IPS-18a (cell line): Measurements from ENCODE around the gene RHOBTB1.

Source experiments
- H3K27ac ChIP-seq: one replicate; pipeline ENCODE4 v1.5.1; 2013; ENCODE audit warnings: low read length
- H3K27me3 ChIP-seq: one replicate; pipeline ENCODE4 v1.6.1; 2013; ENCODE audit warnings: mild to moderate bottlenecking, low read length; ENCODE audit not compliant: control insufficient read depth, insufficient read depth
- H3K36me3 ChIP-seq: one replicate; pipeline ENCODE4 v1.6.1; 2013; ENCODE audit warnings: low read depth, low read length; ENCODE audit not compliant: control insufficient read depth
- H3K4me1 ChIP-seq: one replicate; pipeline ENCODE4 v1.6.1; 2013; ENCODE audit warnings: low read depth, low read length; ENCODE audit not compliant: control insufficient read depth
- H3K4me3 ChIP-seq: one replicate; pipeline ENCODE4 v1.5.1; 2013; ENCODE audit warnings: low read length
- H3K9ac ChIP-seq: one replicate; pipeline ENCODE4 v1.6.1; 2013; ENCODE audit warnings: mild to moderate bottlenecking, low read length, moderate library complexity
- H3K9me3 ChIP-seq: one replicate; pipeline ENCODE4 v1.6.1; 2013; ENCODE audit warnings: low read depth, low read length; ENCODE audit not compliant: control insufficient read depth

The RHOBTB1 gene

GRCh38 chr10:60872451-60872850, 71.5 kb downstream of the RHOBTB1 start:
- Histone ChIP-seq H3K4me3 (no peak overlapping the region), H3K27ac (no peak overlapping the region), H3K9ac (no peak overlapping the region), H3K36me3 (no peaks in the 10 kb centered on the region), H3K4me1 (peaks cover 22% of the 10 kb centered on the region), H3K9me3 (no peaks in the 10 kb centered on the region), H3K27me3 (no peaks in the 10 kb centered on the region)

- H3K4me3 ChIP-seq = no peak overlapping the region
- no peaks in the 10 kb centered on the region for H3K9me3 ChIP-seq
- H3K9ac ChIP-seq = no peak overlapping the region
- H3K36me3 ChIP-seq = no peaks in the 10 kb centered on the region
- H3K27me3 ChIP-seq = no peaks in the 10 kb centered on the region
- no peak overlapping the region for H3K27ac ChIP-seq
- peaks cover 22% of the 10 kb centered on the region for H3K4me1 ChIP-seq
These were observed 72.8 kb downstream of the RHOBTB1 start for GRCh38 chr10:60871215-60871614.

GRCh38 chr10:60870803-60871202, 73.2 kb downstream of the RHOBTB1 start:
- H3K9ac ChIP-seq = no peak overlapping the region

GRCh38 chr10:60870416-60870728, 73.6 kb downstream of the RHOBTB1 start:
- H3K9me3 ChIP-seq = no peaks in the 10 kb centered on the region
- no peaks in the 10 kb centered on the region for H3K36me3 ChIP-seq
- H3K27ac ChIP-seq = no peak overlapping the region
- H3K4me1 ChIP-seq = peaks cover 22% of the 10 kb centered on the region
- H3K4me3 ChIP-seq = no peak overlapping the region
- no peak overlapping the region for H3K9ac ChIP-seq
- H3K27me3 ChIP-seq = no peaks in the 10 kb centered on the region

More at GRCh38 chr10:60870803-60871202, 73.2 kb downstream of the RHOBTB1 start:
- no peak overlapping the region for H3K4me3 ChIP-seq
- H3K27me3 ChIP-seq = no peaks in the 10 kb centered on the region
- peaks cover 22% of the 10 kb centered on the region for H3K4me1 ChIP-seq
- no peak overlapping the region for H3K27ac ChIP-seq
- no peaks in the 10 kb centered on the region for H3K36me3 ChIP-seq
- no peaks in the 10 kb centered on the region for H3K9me3 ChIP-seq

DNA sequence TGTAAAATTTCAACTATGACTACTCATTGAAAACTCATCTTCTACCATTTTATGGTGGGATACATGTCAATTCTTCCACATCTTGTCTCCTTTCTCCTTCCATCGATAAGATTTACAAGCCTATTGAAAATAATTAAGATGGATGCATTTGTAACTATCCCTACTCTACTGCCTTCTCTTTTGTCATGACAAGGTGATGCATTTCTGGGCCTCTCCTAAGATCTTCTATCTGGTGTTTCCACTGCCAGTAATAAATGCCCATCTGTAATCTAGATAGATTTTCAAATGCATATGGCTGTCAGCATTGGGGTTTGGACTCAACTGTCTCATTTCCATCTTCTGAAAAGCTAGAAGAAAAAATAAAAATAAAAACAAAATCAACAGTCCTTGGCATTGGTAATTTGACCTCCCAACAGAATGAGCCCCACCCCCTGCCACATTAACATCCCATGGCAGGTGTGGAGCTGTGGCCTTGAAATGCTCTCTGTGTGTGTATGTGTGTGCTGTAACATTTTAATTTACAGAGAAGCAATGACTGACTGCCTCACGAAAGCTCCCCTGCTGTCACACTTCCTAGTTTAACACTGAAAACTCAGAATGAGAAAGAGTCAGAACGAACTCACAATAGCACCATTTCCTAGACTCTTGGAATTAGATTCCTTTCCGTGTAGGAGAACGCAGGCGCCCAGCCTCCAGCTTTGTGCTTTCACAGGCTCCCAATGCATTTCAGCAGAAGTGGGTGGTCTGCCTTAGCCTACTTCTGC, 74.2 kb downstream of the RHOBTB1 start:
- no peaks in the 10 kb centered on the region for H3K9me3 ChIP-seq
- H3K27ac ChIP-seq = no peak overlapping the region
- no peaks in the 10 kb centered on the region for H3K36me3 ChIP-seq
- no peak overlapping the region for H3K4me3 ChIP-seq
- H3K9ac ChIP-seq = no peak overlapping the region
- no peaks in the 10 kb centered on the region for H3K27me3 ChIP-seq
- H3K4me1 ChIP-seq = peaks cover 21% of the 10 kb centered on the region

DNA sequence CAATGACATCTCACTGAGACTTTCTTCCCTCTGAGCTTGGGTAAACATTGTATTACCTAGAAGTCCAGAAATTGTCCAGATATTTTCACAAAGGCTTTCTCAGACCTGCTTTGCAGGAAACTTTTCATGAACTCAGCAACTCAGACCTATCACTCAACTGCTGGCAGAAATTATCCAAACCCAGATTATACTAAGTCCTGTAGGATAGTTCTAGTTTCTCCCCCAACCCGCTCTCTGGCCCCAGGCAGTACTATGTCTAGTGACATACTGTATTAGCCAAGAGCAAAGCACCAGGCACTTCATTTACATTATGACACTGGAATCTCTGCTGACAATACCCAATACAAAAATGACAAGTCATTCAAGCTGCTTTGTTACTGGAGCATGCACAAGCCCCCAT, 75.0 kb downstream of the RHOBTB1 start:
- Histone ChIP-seq H3K27ac (no peak overlapping the region), H3K9ac (no peak overlapping the region), H3K4me3 (no peak overlapping the region), H3K9me3 (no peaks in the 10 kb centered on the region), H3K36me3 (no peaks in the 10 kb centered on the region), H3K27me3 (no peaks in the 10 kb centered on the region), H3K4me1 (peaks cover 17% of the 10 kb centered on the region)

GRCh38 chr10:60865198-60865783, 78.7 kb downstream of the RHOBTB1 start:
- Histone ChIP-seq H3K4me1 (peaks cover 6% of the 10 kb centered on the region), H3K9me3 (no peaks in the 10 kb centered on the region), H3K27me3 (no peaks in the 10 kb centered on the region), H3K36me3 (no peaks in the 10 kb centered on the region), H3K4me3 (no peak overlapping the region), H3K27ac (no peak overlapping the region), H3K9ac (no peak overlapping the region)

DNA sequence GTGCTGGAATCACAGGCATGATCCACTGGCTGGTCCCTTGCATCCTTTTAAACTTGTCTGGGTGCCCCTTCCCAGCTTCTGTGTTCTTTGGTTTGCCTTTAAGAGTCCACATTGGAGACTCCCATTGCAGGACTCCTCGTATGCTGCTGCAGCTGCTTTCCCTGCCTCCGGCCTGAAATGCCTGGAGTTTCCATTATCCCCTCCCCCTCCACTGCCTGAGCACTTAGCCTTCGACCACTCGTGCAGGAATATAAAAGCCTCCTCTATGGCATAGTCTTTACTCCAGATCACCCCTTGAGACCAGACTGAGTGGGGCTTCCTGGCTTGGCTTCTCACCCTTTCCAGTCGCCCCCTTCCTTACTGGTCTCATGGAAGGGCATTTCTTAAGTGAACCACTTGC, 80.2 kb downstream of the RHOBTB1 start:
- Histone ChIP-seq H3K9ac (no peak overlapping the region), H3K36me3 (no peaks in the 10 kb centered on the region), H3K9me3 (no peaks in the 10 kb centered on the region), H3K4me3 (no peak overlapping the region), H3K27ac (no peak overlapping the region), H3K27me3 (no peaks in the 10 kb centered on the region), H3K4me1 (no peaks in the 10 kb centered on the region)

DNA sequence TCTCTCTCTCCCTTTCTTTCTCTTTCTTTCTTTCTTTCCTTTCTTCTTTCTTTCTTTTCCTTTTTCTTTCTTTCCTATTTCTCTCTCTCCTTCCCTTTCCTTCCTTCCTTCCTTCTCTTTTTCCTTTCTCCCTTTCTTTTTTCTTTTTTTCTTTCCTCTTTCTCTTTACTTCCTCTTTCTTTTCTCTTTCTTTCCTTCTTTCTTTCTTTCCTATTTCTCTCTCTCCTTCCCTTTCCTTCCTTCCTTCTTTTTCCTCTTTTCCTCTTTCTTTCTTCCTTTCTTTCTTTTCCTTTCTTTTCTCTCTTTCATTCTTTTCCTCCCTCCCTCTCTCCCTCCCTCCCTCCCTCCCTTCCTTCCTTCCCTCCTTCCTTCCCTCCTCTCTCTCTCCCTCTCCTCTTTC, 81.5 kb downstream of the RHOBTB1 start:
- H3K27me3 ChIP-seq = no peaks in the 10 kb centered on the region
- H3K36me3 ChIP-seq = no peaks in the 10 kb centered on the region
- no peaks in the 10 kb centered on the region for H3K9me3 ChIP-seq
- no peak overlapping the region for H3K27ac ChIP-seq
- H3K4me1 ChIP-seq = no peaks in the 10 kb centered on the region
- no peak overlapping the region for H3K9ac ChIP-seq
- no peak overlapping the region for H3K4me3 ChIP-seq

DNA sequence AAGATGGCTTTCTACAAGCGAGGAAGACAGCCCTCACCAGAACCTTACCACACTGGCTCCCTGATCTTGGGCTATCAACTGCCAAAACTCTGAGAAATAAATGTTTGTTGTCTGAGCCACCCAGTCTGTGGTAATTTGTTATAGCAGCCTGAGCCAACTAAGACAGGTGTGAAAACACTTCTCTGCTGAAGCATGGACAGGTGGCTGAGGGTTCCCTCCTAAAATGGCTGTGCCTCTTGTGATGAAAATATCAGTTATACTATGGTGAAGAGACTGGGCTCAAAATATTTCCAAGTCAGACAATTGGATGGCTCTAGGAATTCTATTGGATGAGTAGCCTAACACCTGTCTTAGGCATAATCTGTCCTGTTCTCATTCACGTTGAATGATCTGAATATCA, 87.6 kb downstream of the RHOBTB1 start:
- Histone ChIP-seq H3K9me3 (no peaks in the 10 kb centered on the region), H3K4me1 (no peaks in the 10 kb centered on the region), H3K27ac (no peak overlapping the region), H3K36me3 (no peaks in the 10 kb centered on the region), H3K4me3 (no peak overlapping the region), H3K27me3 (no peaks in the 10 kb centered on the region), H3K9ac (no peak overlapping the region)

DNA sequence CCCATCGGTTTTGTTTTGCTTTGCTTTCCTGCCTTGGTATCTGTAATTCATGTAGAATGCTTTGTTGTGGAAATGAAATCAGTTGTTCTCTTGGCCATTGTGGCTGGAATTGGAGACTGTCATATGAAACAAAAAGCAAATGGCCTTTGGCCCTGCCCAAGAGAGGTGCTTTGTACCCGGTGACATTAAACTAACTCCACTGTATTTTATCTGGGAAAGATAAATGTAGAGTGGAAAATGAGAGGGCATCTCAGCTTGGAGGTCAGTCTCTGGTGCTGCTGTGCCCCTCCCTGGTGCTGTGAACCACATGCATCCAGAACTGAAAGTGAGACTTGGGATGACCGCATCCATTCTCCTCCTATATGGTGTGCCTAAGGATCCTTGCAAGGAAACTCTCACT, 90.3 kb downstream of the RHOBTB1 start:
- Histone ChIP-seq H3K4me1 (no peaks in the 10 kb centered on the region), H3K36me3 (no peaks in the 10 kb centered on the region), H3K9ac (no peak overlapping the region), H3K4me3 (no peak overlapping the region), H3K27me3 (no peaks in the 10 kb centered on the region), H3K27ac (no peak overlapping the region), H3K9me3 (no peaks in the 10 kb centered on the region)

GRCh38 chr10:60853107-60853506, 90.9 kb downstream of the RHOBTB1 start:
- Histone ChIP-seq H3K27ac (no peak overlapping the region), H3K27me3 (no peaks in the 10 kb centered on the region), H3K36me3 (no peaks in the 10 kb centered on the region), H3K9ac (no peak overlapping the region), H3K9me3 (no peaks in the 10 kb centered on the region), H3K4me3 (no peak overlapping the region), H3K4me1 (no peaks in the 10 kb centered on the region)
